ENCODE measurements around the gene RALGAPB.

The RALGAPB gene

GRCh38 chr20:38471245-38471644, 1.4 kb upstream of the RALGAPB start:
- H3K4me3 ChIP-seq (ENCODE audit: low read depth, low read length): no peak overlapping the region
- DNase-seq (ENCODE audit: low read depth): no peak
- TF ChIP-seq CTCF (conservative IDR thresholded peaks at IDR 0.05; ENCODE audit: low read depth, low read length): no peak

- DNase-seq (ENCODE audit: low read depth): no peak
These were observed 593 bp upstream of the RALGAPB start for GRCh38 chr20:38471987-38472512.

DNA sequence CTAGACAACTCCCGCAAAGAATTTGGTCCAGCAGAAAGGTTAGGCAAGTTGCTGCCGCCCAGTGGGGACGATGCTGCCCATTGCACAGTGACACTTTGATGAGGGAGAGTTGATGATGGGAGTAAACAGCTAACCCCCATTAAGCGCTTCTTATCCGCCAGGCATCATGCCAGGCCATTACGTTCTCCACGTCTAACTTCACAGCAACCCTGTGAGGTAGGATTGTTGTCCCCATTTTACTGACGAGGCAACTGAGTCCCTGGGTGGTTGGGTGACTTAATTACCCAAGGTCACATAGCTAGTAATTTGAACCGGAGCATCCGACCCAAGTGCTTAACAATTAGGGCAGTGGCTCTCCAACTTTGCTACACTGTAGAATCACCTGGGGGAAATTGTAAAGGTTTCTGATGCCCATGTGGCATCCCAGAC, 738 bp downstream of the RALGAPB start:
- peak overlapping the region; percentile 88 for H3K4me3 ChIP-seq (ENCODE audit: low read depth, low read length)
- peak; percentile 30 for DNase-seq (ENCODE audit: low read depth)
- TF ChIP-seq CTCF (conservative IDR thresholded peaks at IDR 0.05; ENCODE audit: low read depth, low read length): peak; percentile 33

More at GRCh38 chr20:38471987-38472512, 593 bp upstream of the RALGAPB start:
- peak overlapping the region; percentile 88 for H3K4me3 ChIP-seq (ENCODE audit: low read depth, low read length)
- TF ChIP-seq CTCF (conservative IDR thresholded peaks at IDR 0.05; ENCODE audit: low read depth, low read length): no peak

- DNase-seq (ENCODE audit: low read depth): no peak
- no peak overlapping the region for H3K4me3 ChIP-seq (ENCODE audit: low read depth, low read length)
- no peak for TF ChIP-seq CTCF (conservative IDR thresholded peaks at IDR 0.05; ENCODE audit: low read depth, low read length)
These were observed 5.1 kb downstream of the RALGAPB start for GRCh38 chr20:38477747-38478146.

- DNase-seq (ENCODE audit: low read depth): no peak
- no peak overlapping the region for H3K4me3 ChIP-seq (ENCODE audit: low read depth, low read length)
- no peak for TF ChIP-seq CTCF (conservative IDR thresholded peaks at IDR 0.05; ENCODE audit: low read depth, low read length)
These were observed 7.0 kb downstream of the RALGAPB start for GRCh38 chr20:38479596-38479995.

GRCh38 chr20:38485041-38485440, 12.4 kb downstream of the RALGAPB start:
- no peak for DNase-seq (ENCODE audit: low read depth)
- no peak overlapping the region for H3K4me3 ChIP-seq (ENCODE audit: low read depth, low read length)
- no peak for TF ChIP-seq CTCF (conservative IDR thresholded peaks at IDR 0.05; ENCODE audit: low read depth, low read length)

DNA sequence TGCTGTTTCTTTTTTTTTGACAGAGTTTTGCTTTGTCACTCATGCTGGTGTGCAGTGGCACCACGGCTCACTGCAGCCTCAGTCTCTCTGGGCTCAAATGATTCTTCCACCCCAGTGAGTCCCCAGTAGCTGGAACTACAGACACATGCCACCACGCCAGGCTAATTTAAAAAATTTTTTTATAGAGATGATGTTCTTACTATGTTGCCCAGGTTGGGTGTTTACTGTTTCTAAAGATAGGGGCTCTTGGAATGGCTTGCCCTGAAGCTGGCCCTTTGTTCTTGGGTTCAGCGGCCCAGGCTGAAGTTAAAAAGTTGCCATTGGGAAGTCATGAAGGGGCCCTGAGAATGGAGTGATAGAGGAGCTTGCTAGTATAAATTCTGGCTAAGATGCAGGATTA, 16.5 kb downstream of the RALGAPB start:
- no peak for DNase-seq (ENCODE audit: low read depth)
- no peak overlapping the region for H3K4me3 ChIP-seq (ENCODE audit: low read depth, low read length)
- TF ChIP-seq CTCF (conservative IDR thresholded peaks at IDR 0.05; ENCODE audit: low read depth, low read length): no peak
